SK-MEL-5 (cell line): ENCODE data around the gene RAB11B. TPM values are rescaled to one million over a fixed set of nuclear protein-coding genes. Genes with fewer than 3 reads are reported as not detected.
A peak's percentile ranks its signal among the peaks of the same experiment; 100 is the strongest.
"Not testable (repeated sequence)": the region's sequence is repeated elsewhere in the genome, so short reads cannot be mapped to it uniquely, and the experiment has no call there.

Source experiments
- DNase-seq: peaks from one replicate; pipeline ENCODE4 v3.0.0-alpha.2; 2016; ENCODE audit warnings: low read depth, low spot score
- in situ Hi-C: cut with HindIII; loops from 2 replicates; pipeline ENCODE4 v1.10.0; 2016; ENCODE audit warnings: low sequenced_read_pairs, high pct_unique_total_duplicates, low pct_unique_long_range_greater_than_20kb
- total RNA-seq: library from RNA; depleted of rRNA; stranded (reverse); fragments of >200 nt; shearing (Covaris generic); gene quantifications from 2 replicates; pipeline ENCODE4 v1.2.3, GENCODE V29; 2014

The RAB11B gene
- total RNA-seq, 1 experiment from 2014 or later = 6.4 TPM

DNA sequence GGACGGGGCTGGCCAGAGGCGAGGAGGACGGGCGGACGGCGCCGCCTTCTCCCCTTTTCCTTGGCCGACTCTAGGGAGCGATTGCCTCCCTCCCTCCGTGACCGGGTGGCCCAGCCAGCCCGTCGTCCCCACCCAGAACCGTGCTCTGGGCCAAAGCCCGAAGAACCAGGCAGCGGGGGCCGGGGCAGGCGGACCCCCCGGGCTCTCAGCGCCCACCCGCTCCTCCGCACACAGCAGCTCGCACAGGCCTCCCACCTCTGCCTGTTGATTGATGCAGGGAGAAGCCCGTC, 13.6 kb downstream of the RAB11B start:
- no peak for DNase-seq
- in situ Hi-C loops = no loop called here

- no peak for DNase-seq
- in situ Hi-C loops = no loop called here
Observed at GRCh38 chr19:8404391-8405151, 14.4 kb downstream of the RAB11B start.

GRCh38 chr19:8410718-8411117, 20.6 kb downstream of the RAB11B start:
- in situ Hi-C loops, DNase-seq: not testable (repeated sequence)

- in situ Hi-C loops = no loop called here
- DNase-seq = peak; percentile 93
Observed at GRCh38 chr19:8412783-8413628, 22.8 kb downstream of the RAB11B start, which contains the start of gene MARCHF2. Gene MARCHF2 (plus strand): TSS chr19:8413305. CDS start chr19:8421841, 8,536 bp downstream.

GRCh38 chr19:8413629-8413995, 23.5 kb downstream of the RAB11B start:
- in situ Hi-C loops = no loop called here
- DNase-seq = no peak

DNA sequence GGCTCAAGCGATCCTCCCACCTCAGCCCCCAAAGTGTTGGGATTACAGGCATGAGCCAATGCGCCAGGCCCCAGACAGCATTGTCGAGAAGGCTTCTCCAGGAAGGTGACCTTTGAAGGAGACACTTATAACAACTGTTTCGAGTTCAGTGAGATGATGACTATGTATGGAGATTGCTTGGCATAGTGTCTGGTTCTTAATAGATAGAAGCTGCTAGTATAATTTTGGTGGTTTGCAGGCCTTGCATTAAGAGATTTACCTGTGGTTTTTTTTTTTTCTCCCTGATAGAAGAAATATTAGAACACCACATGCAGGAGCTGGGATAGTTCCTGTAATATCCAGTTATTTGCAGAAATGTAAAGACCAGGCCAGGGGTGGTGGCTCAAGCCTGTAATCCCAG, 26.6 kb downstream of the RAB11B start:
- DNase-seq = no peak
- in situ Hi-C loops = no loop called here

- no peak for DNase-seq
- in situ Hi-C loops = no loop called here
Observed at GRCh38 chr19:8421484-8422461, 31.6 kb downstream of the RAB11B start.

GRCh38 chr19:8423817-8424223, 33.7 kb downstream of the RAB11B start:
- DNase-seq = peak; percentile 94
- in situ Hi-C loops = no loop called here

GRCh38 chr19:8425331-8425730, 35.2 kb downstream of the RAB11B start:
- in situ Hi-C loops, DNase-seq: not testable (repeated sequence)

- in situ Hi-C loops = no loop called here
- DNase-seq = no peak
Observed at GRCh38 chr19:8426283-8426682, 36.1 kb downstream of the RAB11B start.

DNA sequence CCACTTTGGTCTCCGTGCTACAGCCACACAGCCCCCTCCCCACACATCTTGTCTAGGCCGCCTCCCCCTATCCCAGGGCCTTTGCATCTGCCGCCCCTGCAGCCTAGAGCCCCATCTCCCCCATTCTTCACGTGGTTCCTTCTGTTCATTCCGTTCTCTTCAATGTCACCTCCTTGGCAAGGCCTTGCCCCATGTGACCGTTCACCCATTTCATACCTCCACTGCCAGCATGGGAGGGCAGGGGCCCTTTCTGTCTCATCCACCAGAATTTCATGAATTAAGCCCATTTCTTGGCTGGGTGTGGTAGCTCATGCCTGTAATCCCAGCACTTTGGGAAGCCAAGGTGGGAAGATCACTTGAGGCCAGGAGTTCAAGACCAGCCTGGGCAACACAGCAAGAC, 38.9 kb downstream of the RAB11B start:
- in situ Hi-C loops = no loop called here

DNA sequence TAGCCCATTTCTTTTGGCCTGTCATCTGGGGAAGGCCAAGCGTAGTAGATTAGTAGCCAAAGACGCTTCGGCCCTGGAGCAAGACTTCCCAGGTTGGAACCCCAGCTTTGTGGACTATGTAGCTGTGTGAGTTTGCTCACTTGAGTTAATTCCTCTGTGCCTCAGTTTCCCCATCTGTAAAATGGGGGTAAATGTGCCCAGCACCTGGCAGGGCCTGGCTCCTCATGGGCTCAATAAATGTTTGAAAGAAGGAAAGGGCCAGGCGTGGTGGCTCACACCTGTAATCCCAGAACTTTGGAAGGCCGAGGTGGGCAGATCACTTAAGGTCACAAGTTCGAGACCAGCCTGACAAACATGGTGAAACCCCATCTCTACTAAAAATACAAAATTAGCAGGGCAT, 39.7 kb downstream of the RAB11B start:
- DNase-seq = no peak
- in situ Hi-C loops = no loop called here

More for the DNA sequence above, 38.9 kb downstream of the RAB11B start:
- no peak for DNase-seq

DNA sequence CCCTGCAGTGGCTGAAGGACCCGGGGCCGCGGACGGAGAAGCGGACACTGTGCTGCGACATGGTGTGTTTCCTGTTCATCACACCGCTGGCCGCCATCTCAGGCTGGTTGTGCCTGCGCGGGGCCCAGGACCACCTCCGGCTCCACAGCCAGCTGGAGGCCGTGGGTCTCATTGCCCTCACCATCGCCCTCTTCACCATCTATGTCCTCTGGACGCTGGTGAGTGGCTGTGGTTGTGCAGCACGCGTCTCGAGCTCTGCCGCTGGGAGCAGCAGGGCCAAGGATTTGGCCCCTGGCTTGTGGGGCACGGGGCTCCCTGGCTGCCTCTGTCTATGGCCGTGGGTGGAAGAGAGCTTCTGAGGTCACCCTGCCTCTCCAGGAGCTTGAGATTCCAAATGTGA, 40.5 kb downstream of the RAB11B start:
- DNase-seq = no peak
- in situ Hi-C loops = no loop called here

GRCh38 chr19:8438236-8438635, 48.1 kb downstream of the RAB11B start:
- in situ Hi-C loops = no loop called here
- no peak for DNase-seq

- in situ Hi-C loops = no loop called here
- DNase-seq = no peak
Observed at GRCh38 chr19:8441725-8442544, 51.8 kb downstream of the RAB11B start.

GRCh38 chr19:8444140-8444676, 54.0 kb downstream of the RAB11B start:
- in situ Hi-C loops, DNase-seq: not testable (repeated sequence)
